ENCODE data around the gene SLC25A43.

Gene SLC25A43

DNA sequence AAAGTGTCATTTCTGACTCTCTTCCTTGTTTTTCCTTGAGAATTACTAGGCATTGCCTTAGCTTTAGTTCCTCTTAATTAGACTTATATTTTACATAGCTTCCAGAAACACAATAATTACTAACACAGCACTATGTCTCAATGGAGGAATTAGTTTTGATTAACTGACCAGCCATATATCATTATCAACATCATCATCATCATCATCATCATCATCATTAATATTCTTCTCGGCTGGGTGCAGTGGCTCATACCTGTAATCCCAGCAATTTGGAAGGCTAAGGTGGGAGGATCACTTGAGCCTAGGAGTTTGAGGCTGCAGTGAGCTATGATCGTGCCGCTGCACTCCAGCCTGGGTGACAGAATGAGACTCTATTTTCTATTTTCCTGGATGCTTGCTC is 66.4 kb downstream of the SLC25A43 start:
- H3K36me3 ChIP-seq (replicated peaks): peaks cover 21% of the 10 kb centered on the region
- DNase-seq (ENCODE audit: low spot score in 2 of 2): no peak
- H3K4me3 ChIP-seq: no peak overlapping the region
- H3K27me3 ChIP-seq (ENCODE audit: low read depth): no peaks in the 10 kb centered on the region
- in situ Hi-C loops (cut with MboI; ENCODE audit: low sequenced_read_pairs): no loop called here
- peaks cover 11% of the 10 kb centered on the region for H3K4me1 ChIP-seq
- H3K9me3 ChIP-seq: no peaks in the 10 kb centered on the region

DNA sequence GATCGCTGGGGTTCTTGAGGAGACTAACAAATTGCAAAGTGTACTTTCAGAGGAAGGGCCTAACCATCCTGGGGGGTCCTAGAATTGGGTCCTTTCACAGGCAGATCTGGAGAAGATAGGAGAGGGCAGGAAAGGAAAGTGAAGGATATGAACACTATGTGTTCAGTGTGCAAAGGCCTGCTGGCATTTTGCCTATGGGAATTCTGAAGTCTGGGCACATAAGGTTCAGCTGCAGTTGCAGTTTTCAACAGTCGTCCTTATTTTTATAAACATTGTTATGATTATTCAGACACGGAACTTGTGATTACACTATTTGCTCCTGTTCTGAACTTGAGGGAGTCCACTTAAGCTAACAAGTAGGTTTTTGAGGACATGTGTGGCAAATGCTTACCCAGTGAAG is 67.8 kb downstream of the SLC25A43 start:
- in situ Hi-C loops (cut with MboI; ENCODE audit: low sequenced_read_pairs): no loop called here
- Histone ChIP-seq H3K4me1 (peaks cover 11% of the 10 kb centered on the region), H3K4me3 (no peak overlapping the region)

DNA sequence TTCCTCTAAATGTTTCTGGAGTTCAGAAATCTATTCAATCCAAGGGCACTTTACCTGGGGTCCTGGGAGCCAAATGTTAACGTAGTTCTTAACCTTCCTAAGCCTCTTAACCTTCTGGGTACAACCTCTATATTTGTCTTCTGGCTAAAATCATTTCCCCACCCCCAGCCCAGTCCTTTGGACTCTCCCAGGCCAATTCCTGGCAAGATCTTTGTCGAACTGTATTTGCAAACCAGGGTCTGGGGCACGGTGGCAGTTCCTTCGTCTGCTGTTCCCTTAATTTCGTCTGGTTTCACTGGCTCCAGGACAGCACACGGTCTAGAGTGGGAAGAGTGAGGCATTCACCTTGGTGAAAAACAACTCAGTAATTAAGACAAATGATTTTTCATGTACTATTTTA is 68.3 kb downstream of the SLC25A43 start:
- in situ Hi-C loops (cut with MboI; ENCODE audit: low sequenced_read_pairs): no loop called here
- DNase-seq (ENCODE audit: low spot score in 2 of 2): no peak
- Histone ChIP-seq H3K36me3 (replicated peaks) (peaks cover 34% of the 10 kb centered on the region), H3K9me3 (no peaks in the 10 kb centered on the region), H3K27me3 (ENCODE audit: low read depth) (no peaks in the 10 kb centered on the region), H3K4me3 (peak overlapping the region; percentile 95; the same call in 1 of the 2 replicates), H3K4me1 (peaks cover 13% of the 10 kb centered on the region)

More for the DNA sequence above, 67.8 kb downstream of the SLC25A43 start:
- no peaks in the 10 kb centered on the region for H3K9me3 ChIP-seq
- no peak for DNase-seq (ENCODE audit: low spot score in 2 of 2)
- peaks cover 34% of the 10 kb centered on the region for H3K36me3 ChIP-seq (replicated peaks)
- no peaks in the 10 kb centered on the region for H3K27me3 ChIP-seq (ENCODE audit: low read depth)

- no peaks in the 10 kb centered on the region for H3K9me3 ChIP-seq
- peak; percentile 89 to 96 for DNase-seq (ENCODE audit: low spot score in 2 of 2)
- in situ Hi-C loops (cut with MboI; ENCODE audit: low sequenced_read_pairs): no loop called here
- H3K27me3 ChIP-seq (ENCODE audit: low read depth): no peaks in the 10 kb centered on the region
- peak within 1 kb of the TSS; percentile 95 for H3K4me3 ChIP-seq
- H3K4me1 ChIP-seq: peaks cover 13% of the 10 kb centered on the region
- peaks cover 34% of the 10 kb centered on the region for H3K36me3 ChIP-seq (replicated peaks)
Observed at GRCh38 chrX:119467842-119468550, 68.9 kb downstream of the SLC25A43 start, which contains the start of gene SLC25A5. TSS of gene SLC25A5 (plus strand) at chrX:119468444. CDS start at chrX:119468516, 72 bp downstream.

- Histone ChIP-seq H3K4me3 (peak overlapping the region; percentile 95), H3K9me3 (no peaks in the 10 kb centered on the region), H3K4me1 (peaks cover 13% of the 10 kb centered on the region), H3K27me3 (ENCODE audit: low read depth) (no peaks in the 10 kb centered on the region), H3K36me3 (replicated peaks) (peaks cover 34% of the 10 kb centered on the region)
- DNase-seq (ENCODE audit: low spot score in 2 of 2): peak; percentile 82 to 96
- in situ Hi-C loops (cut with MboI; ENCODE audit: low sequenced_read_pairs): no loop called here
Observed at GRCh38 chrX:119468551-119469312, 69.6 kb downstream of the SLC25A43 start.

GRCh38 chrX:119469313-119469635 is 70.1 kb downstream of the SLC25A43 start:
- DNase-seq (ENCODE audit: low spot score in 2 of 2): no peak
- H3K36me3 ChIP-seq (replicated peaks): peaks cover 34% of the 10 kb centered on the region
- H3K4me3 ChIP-seq: peak overlapping the region; percentile 95
- in situ Hi-C loops (cut with MboI; ENCODE audit: low sequenced_read_pairs): no loop called here
- H3K4me1 ChIP-seq: peaks cover 13% of the 10 kb centered on the region
- H3K27me3 ChIP-seq (ENCODE audit: low read depth): no peaks in the 10 kb centered on the region
- no peaks in the 10 kb centered on the region for H3K9me3 ChIP-seq

- Histone ChIP-seq H3K36me3 (replicated peaks) (peaks cover 21% of the 10 kb centered on the region), H3K9me3 (no peaks in the 10 kb centered on the region), H3K27me3 (ENCODE audit: low read depth) (no peaks in the 10 kb centered on the region), H3K4me1 (peaks cover 30% of the 10 kb centered on the region), H3K4me3 (no peak overlapping the region)
- in situ Hi-C loops (cut with MboI; ENCODE audit: low sequenced_read_pairs): no loop called here
- no peak for DNase-seq (ENCODE audit: low spot score in 2 of 2)
Observed at GRCh38 chrX:119474615-119475388, 75.7 kb downstream of the SLC25A43 start.

GRCh38 chrX:119475389-119476101 is 76.4 kb downstream of the SLC25A43 start:
- peaks cover 30% of the 10 kb centered on the region for H3K4me1 ChIP-seq
- in situ Hi-C loops (cut with MboI; ENCODE audit: low sequenced_read_pairs): no loop called here
- peaks cover 13% of the 10 kb centered on the region for H3K36me3 ChIP-seq (replicated peaks)
- no peaks in the 10 kb centered on the region for H3K9me3 ChIP-seq
- no peaks in the 10 kb centered on the region for H3K27me3 ChIP-seq (ENCODE audit: low read depth)
- no peak for DNase-seq (ENCODE audit: low spot score in 2 of 2)
- H3K4me3 ChIP-seq: no peak overlapping the region

DNA sequence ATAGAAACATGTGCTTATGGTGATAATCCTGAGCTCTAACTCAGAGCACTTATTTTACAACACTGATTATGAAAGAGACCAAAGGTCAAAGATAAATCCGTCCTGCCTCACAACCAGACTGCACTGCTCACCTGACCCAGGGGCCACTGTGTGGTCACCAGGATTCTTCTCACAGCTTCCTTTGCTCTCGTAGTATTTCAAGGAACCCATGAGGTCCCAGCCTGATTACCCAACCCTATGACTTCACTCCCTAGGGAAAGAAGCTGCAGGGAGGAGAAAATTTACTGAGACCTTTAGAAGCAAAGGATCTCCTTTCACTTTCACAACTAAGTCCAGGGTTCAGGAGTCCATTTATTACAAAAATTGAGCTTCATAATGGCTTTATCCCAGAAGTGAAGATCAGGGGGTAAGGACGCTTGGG is 78.7 kb downstream of the SLC25A43 start:
- H3K27me3 ChIP-seq (ENCODE audit: low read depth): no peaks in the 10 kb centered on the region
- in situ Hi-C loops (cut with MboI; ENCODE audit: low sequenced_read_pairs): no loop called here
- no peaks in the 10 kb centered on the region for H3K9me3 ChIP-seq
- no peak for DNase-seq (ENCODE audit: low spot score in 2 of 2)
- H3K4me1 ChIP-seq: peaks cover 37% of the 10 kb centered on the region
- no peak overlapping the region for H3K4me3 ChIP-seq
- H3K36me3 ChIP-seq (replicated peaks): no peaks in the 10 kb centered on the region

DNA sequence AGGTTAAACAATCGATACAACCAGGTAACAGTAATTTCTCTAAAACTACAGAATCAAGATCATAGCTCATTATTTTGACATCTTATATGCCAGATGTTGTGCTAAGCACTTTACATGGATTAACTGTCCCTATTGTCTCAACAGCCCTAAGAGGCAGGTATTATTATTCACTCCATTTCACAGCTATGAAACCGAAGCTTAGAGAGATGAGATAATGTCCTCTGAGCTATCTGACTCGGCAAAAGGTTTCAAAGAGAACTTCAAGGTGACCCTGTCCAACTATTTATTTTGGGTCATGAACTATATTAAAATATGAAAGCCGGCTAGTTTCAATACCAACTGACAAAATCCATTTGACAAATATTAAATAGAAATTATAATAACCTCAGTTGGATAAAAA is 79.4 kb downstream of the SLC25A43 start:
- in situ Hi-C loops (cut with MboI; ENCODE audit: low sequenced_read_pairs): no loop called here
- DNase-seq (ENCODE audit: low spot score in 2 of 2): peak in 1 of 2 experiments; percentile 60
- no peak overlapping the region for H3K4me3 ChIP-seq

DNA sequence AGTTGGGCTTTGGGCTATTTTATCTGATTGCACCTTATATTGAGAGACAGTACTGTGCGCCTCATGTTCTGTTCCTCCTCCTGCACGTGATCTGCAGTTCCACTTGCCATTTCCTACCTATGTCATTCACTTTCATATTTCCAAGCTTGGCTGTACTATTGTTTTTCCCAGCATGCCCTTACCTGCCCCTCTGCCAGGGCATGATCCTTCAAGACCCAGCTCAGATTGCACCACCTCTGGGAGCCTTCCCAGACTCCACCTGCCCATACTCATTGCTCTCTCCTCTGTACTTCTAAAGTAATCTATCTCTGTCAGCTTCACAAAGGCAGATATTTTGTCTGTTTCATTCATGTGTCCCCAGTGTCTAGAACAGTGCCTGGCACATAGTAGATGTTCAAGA is 80.7 kb downstream of the SLC25A43 start:
- DNase-seq (ENCODE audit: low spot score in 2 of 2): no peak
- in situ Hi-C loops (cut with MboI; ENCODE audit: low sequenced_read_pairs): no loop called here
- H3K9me3 ChIP-seq: no peaks in the 10 kb centered on the region

More for the DNA sequence above, 79.4 kb downstream of the SLC25A43 start:
- Histone ChIP-seq H3K27me3 (ENCODE audit: low read depth) (no peaks in the 10 kb centered on the region), H3K9me3 (no peaks in the 10 kb centered on the region), H3K4me1 (peaks cover 41% of the 10 kb centered on the region), H3K36me3 (replicated peaks) (no peaks in the 10 kb centered on the region)

GRCh38 chrX:119481323-119481801 is 82.2 kb downstream of the SLC25A43 start:
- peaks cover 33% of the 10 kb centered on the region for H3K4me1 ChIP-seq
- in situ Hi-C loops (cut with MboI; ENCODE audit: low sequenced_read_pairs): no loop called here
- DNase-seq (ENCODE audit: low spot score in 2 of 2): no peak
- no peaks in the 10 kb centered on the region for H3K27me3 ChIP-seq (ENCODE audit: low read depth)
- H3K9me3 ChIP-seq: no peaks in the 10 kb centered on the region
- no peak overlapping the region for H3K4me3 ChIP-seq
- H3K36me3 ChIP-seq (replicated peaks): no peaks in the 10 kb centered on the region

More for the DNA sequence above, 80.7 kb downstream of the SLC25A43 start:
- Histone ChIP-seq H3K36me3 (replicated peaks) (no peaks in the 10 kb centered on the region), H3K4me3 (no peak overlapping the region), H3K27me3 (ENCODE audit: low read depth) (no peaks in the 10 kb centered on the region), H3K4me1 (peaks cover 41% of the 10 kb centered on the region)

- in situ Hi-C loops (cut with MboI; ENCODE audit: low sequenced_read_pairs): no loop called here
- Histone ChIP-seq H3K27me3 (ENCODE audit: low read depth) (no peaks in the 10 kb centered on the region), H3K9me3 (no peaks in the 10 kb centered on the region), H3K4me3 (no peak overlapping the region; the same call in 1 of the 2 replicates), H3K4me1 (peaks cover 30% of the 10 kb centered on the region), H3K36me3 (replicated peaks) (no peaks in the 10 kb centered on the region)
- DNase-seq (ENCODE audit: low spot score in 2 of 2): no peak
Observed at GRCh38 chrX:119482041-119482440, 82.9 kb downstream of the SLC25A43 start.
